ENCODE results near the gene GSAP.

- TF ChIP-seq JUNB (CRISPR knock-in tag; conservative IDR thresholded peaks at IDR 0.05) (no peak), EGR1 (conservative IDR thresholded peaks at IDR 0.05) (no peak), CTCF (IDR thresholded peaks at IDR 0.05 in 2 of 3, conservative IDR thresholded peaks at IDR 0.05 in 1 of 3; ENCODE audit: insufficient read depth in 2 of 3, low read depth in 1 of 3, low read length in 3 of 3) (no peak), ZFP36 (IDR thresholded peaks at IDR 0.05; ENCODE audit: low read depth, low read length, partially characterized antibody) (no peak), BCL6 (CRISPR knock-in tag; IDR thresholded peaks at IDR 0.05) (no peak), KAT7 (CRISPR knock-in tag; IDR thresholded peaks at IDR 0.05; ENCODE audit: borderline replicate concordance) (no peak), JUND (IDR thresholded peaks at IDR 0.05; ENCODE audit: borderline replicate concordance, low read depth, low read length) (no peak), JUND (tag; IDR thresholded peaks at IDR 0.05; ENCODE audit: borderline replicate concordance, low read depth, low read length) (no peak), NEUROD1 (IDR thresholded peaks at IDR 0.05; ENCODE audit: borderline replicate concordance, low read depth, low read length, partially characterized antibody) (no peak), PURB (CRISPR knock-in tag; IDR thresholded peaks at IDR 0.05; ENCODE audit: low read depth) (no peak), ZNF253 (CRISPR knock-in tag; conservative IDR thresholded peaks at IDR 0.05) (no peak)
Observed at GRCh38 chr7:77321300-77321699, 94.8 kb downstream of the GSAP start.
